ENCODE measurements around the gene MORF4L1.
"Not testable (repeated sequence)": the region's sequence is repeated elsewhere in the genome, so short reads cannot be mapped to it uniquely, and the experiment has no call there.

Gene MORF4L1

DNA sequence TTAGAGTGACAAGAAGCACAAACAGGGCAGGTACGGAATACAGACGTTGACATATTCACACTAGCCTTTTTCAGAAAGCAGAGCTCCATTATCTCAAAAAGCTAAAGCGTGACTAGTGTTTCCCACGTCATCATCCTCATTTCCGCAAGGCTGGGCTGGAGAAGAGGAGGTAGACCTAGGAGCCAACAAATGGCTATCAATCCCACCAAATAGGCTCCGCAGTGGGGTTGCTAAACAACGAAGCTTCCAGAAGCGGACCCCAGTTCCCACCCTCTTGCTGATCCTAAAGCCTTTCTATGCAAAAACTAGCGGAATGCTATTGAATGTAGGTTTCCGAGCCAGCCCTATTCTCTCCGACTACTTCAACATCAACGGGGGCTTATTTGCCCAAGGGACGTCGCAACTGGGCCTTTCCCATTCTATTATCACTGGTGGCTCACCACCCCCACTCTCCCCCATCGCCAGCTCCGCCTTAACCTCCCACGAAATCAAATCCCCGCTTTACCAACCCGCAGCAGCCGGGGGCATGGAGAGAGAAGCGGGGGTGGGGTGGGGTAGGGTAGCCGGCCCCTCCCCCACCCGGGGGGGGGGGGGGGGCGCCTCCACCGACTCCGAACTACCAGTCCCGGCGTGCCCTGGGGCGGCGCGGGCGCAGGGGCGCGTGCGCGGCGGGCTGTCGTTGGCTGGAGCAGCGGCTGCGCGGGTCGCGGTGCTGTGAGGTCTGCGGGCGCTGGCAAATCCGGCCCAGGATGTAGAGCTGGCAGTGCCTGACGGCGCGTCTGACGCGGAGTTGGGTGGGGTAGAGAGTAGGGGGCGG, at the start of gene MORF4L1:
Gene MORF4L1 (plus strand): TSS at position 736 of the 817 bp plus-strand sequence. CDS start 128 bp downstream, outside the sequence.
- TF ChIP-seq GATA1 (IDR thresholded peaks at IDR 0.05; ENCODE audit: low read depth, low read length) (no peak), POLR2A (IDR thresholded peaks at IDR 0.05; ENCODE audit: low read length) (no peak)
- peak; percentile 95 to 96 for DNase-seq

- no peak for TF ChIP-seq POLR2A (IDR thresholded peaks at IDR 0.05; ENCODE audit: low read length)
- TF ChIP-seq GATA1 (IDR thresholded peaks at IDR 0.05; ENCODE audit: low read depth, low read length), result no peak
- no peak for DNase-seq
Observed at GRCh38 chr15:78828920-78829319, 43.8 kb upstream of the MORF4L1 start.

DNA sequence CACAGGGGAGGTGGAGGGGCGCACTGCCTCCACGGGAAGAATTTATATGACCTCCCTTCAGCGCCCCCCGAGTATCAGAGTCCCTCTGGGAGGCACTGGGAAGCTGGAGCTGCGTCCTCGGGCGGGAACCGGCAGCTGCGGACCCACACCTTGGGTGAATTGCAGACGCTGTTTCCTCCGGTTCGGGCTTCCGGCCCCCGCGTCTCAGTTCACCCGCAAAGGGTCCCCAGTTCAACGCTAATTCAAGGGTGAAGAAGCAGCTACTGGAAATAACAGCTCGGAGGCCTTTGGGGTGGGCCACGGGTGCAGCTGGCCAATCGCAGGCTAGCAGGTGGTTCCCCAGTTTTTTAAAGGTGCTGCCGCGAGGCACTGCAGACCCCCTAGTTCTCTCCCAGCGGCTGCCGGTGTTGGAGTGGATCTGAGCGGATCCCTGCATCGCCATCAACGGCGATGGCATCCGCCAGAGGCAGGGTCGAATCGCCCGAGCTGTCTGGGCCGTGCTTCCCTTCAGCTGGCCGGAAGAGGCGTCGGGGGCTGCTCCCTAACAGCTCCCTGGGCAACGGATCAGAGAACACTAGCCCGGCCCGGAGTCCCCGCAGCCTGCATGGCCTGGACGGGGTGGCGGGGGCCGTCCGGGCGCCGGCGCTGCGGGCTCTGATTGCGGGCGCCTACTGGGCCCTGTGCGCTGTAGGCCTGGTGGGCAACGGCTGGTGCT, 42.0 kb upstream of the MORF4L1 start:
- TF ChIP-seq POLR2A (IDR thresholded peaks at IDR 0.05; ENCODE audit: low read length) (no peak), GATA1 (IDR thresholded peaks at IDR 0.05; ENCODE audit: low read depth, low read length) (no peak)

GRCh38 chr15:78831229-78832207, 41.2 kb upstream of the MORF4L1 start:
- DNase-seq, result no peak
- no peak for TF ChIP-seq GATA1 (IDR thresholded peaks at IDR 0.05; ENCODE audit: low read depth, low read length)
- no peak for TF ChIP-seq POLR2A (IDR thresholded peaks at IDR 0.05; ENCODE audit: low read length)

More for the DNA sequence above, 42.0 kb upstream of the MORF4L1 start:
- DNase-seq, result no peak

DNA sequence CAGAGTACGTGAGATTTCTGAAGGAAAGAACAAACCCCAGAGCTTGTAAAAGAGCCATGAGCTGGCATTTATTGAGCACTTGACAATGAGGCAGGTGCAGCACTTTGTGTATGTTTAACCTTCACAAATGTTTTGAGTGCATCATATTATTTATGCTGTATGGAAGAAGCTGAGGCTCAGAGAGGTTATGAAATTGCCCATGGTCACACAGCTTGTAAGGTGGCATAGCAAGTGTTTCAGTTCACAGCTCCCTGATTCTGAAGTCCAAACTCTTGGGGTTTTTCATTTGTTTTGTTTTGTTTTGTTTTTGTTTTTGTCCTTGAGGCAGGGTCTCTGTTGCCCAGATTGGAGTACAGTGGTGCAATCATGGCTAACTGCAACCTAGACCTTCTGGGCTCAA, 36.4 kb upstream of the MORF4L1 start:
- DNase-seq, result no peak
- TF ChIP-seq GATA1 (IDR thresholded peaks at IDR 0.05; ENCODE audit: low read depth, low read length) (no peak), POLR2A (IDR thresholded peaks at IDR 0.05; ENCODE audit: low read length) (no peak)

GRCh38 chr15:78837131-78837530, 35.6 kb upstream of the MORF4L1 start:
- TF ChIP-seq GATA1 (IDR thresholded peaks at IDR 0.05; ENCODE audit: low read depth, low read length) (no peak), POLR2A (IDR thresholded peaks at IDR 0.05; ENCODE audit: low read length) (no peak)
- DNase-seq, result no peak

- TF ChIP-seq POLR2A (IDR thresholded peaks at IDR 0.05; ENCODE audit: low read length), result no peak
- TF ChIP-seq GATA1 (IDR thresholded peaks at IDR 0.05; ENCODE audit: low read depth, low read length), result no peak
- no peak for DNase-seq
Observed at GRCh38 chr15:78837543-78837942, 35.1 kb upstream of the MORF4L1 start.

- no peak for DNase-seq
- TF ChIP-seq GATA1 (IDR thresholded peaks at IDR 0.05; ENCODE audit: low read depth, low read length), result no peak
- TF ChIP-seq POLR2A (IDR thresholded peaks at IDR 0.05; ENCODE audit: low read length), result no peak
Observed at GRCh38 chr15:78838489-78838888, 34.2 kb upstream of the MORF4L1 start.

DNA sequence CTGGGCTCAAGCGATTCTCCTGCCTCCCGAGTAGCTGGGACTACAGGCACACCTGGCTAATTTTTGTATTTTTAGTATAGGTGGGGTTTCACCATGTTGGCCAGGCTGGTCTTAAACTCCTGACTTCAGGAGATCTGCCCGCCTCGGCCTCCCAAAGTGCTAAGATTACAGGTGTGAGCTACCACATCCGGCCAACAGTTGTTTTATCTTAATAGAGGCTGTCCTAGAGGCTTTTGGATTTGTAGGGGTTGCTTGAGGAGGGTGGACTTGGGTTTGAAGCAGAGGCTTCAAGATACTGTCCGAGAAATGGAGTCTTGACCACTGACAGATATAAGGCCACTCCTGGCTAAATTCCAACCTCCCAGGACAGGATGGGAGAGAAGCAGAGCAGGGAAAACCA, 33.5 kb upstream of the MORF4L1 start:
- not testable (repeated sequence) for DNase-seq

DNA sequence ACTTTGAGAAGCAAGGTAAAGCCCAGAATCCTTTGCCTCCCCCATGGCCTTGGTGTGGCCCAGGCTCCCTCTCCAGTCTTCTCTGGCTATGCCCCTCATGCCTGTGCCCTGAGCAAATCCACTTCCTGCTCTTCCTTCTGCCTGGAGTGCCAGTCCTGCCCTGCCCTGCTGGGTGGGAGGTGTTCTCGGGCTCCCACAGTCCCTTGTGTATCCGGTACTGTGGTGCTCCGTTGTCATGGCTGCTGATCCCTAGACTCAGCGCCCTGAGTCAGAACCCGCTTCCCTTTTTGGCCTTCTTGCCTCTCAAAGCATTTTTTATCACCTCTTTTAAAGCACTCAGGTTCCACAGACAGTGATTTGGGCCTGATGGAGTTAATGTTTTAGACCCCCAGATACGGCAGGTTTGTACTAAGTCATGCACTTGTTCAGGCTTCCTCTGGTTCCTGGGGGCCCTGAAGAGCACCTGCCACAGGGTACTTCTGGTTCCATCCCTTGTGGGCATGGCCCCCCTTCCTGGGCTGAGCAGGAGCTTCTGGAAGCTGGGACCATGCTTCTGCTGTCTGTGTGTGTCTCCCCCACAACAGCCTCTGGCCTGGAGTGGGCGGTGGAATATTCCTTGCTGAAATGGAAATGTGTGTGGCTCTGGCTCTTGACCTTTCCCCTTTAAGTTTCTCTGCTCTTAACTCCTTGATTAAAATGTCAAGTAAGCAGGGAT, 31.9 kb upstream of the MORF4L1 start:
- TF ChIP-seq POLR2A (IDR thresholded peaks at IDR 0.05; ENCODE audit: low read length), result no peak
- DNase-seq, result no peak

DNA sequence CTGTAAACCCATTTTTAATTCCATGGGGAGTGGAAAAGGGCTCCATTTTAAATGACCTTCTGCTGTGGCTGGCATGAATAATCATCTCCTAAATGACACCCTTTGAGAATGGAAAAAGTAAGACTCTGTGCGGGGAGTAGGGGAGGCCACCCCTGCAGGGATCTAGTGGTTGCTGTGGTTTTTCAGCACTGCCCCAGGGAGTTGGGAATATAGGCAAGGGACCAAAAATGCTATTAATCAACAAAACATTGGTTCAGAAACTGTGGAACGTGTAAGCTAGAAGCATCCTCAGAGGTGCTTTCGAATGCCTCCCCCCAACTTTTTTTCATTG, 31.3 kb upstream of the MORF4L1 start:
- no peak for TF ChIP-seq POLR2A (IDR thresholded peaks at IDR 0.05; ENCODE audit: low read length)
- TF ChIP-seq GATA1 (IDR thresholded peaks at IDR 0.05; ENCODE audit: low read depth, low read length), result no peak
- no peak for DNase-seq

DNA sequence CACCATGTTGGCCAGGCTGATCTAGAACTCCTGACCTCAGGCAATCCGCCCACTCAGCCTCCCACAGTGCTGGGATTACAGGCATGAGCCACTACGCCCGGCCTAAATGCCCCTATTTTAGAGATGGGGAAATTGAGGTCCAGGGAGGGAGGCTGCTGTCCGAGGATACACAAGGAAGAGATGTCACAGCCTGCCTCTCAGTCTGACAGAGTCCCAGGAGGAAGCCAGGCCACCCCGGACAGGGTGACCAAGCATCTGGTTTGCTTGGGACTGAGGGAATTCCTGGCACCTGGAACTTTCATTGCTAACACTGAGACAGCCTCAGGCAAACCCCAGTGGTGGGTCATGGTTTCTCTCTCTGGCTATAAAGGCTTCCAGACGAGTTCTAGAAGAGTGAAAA, 30.8 kb upstream of the MORF4L1 start:
- no peak for DNase-seq
- no peak for TF ChIP-seq GATA1 (IDR thresholded peaks at IDR 0.05; ENCODE audit: low read depth, low read length)
- no peak for TF ChIP-seq POLR2A (IDR thresholded peaks at IDR 0.05; ENCODE audit: low read length)

DNA sequence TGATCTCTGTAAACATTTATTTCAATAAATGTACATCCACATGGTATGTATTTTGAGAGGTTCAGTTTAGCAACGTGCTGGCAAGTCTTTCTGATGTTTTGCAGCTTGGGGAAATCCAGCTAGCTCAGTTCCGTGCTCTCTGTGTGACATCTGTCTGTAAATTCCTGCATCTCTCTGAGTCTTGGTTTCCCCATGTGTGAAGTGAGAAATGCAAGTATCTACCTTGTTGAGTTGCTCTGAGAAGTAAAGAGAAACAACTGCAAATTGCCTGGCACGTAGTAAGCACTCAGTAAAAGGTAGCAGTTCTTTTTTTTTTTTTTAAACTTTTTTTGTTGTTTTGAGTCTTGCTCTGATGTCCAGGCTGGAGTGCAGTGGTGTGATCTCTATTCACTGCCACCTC, 30.2 kb upstream of the MORF4L1 start:
- no peak for TF ChIP-seq GATA1 (IDR thresholded peaks at IDR 0.05; ENCODE audit: low read depth, low read length)
- TF ChIP-seq POLR2A (IDR thresholded peaks at IDR 0.05; ENCODE audit: low read length), result no peak
- no peak for DNase-seq

DNA sequence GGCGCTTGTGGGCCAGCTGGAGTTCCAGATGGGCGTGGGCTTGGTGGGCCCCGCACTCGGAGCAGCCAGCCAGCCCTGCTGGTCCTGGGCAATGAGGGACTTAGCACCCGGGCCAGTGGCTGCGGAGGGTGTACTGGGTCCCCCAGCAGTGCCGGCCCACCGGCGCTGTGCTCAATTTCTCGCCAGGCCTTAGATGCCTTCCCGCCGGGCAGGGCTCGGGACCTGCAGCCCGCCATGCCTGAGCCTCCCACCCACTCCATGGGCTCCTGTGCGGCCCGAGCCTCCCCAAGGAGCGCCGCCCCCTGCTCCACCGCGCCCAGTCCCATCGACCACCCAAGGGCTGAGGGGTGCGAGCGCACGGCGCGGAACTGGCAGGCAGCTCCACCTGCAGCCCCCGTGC, 25.8 kb upstream of the MORF4L1 start:
- DNase-seq, result not testable (repeated sequence)

DNA sequence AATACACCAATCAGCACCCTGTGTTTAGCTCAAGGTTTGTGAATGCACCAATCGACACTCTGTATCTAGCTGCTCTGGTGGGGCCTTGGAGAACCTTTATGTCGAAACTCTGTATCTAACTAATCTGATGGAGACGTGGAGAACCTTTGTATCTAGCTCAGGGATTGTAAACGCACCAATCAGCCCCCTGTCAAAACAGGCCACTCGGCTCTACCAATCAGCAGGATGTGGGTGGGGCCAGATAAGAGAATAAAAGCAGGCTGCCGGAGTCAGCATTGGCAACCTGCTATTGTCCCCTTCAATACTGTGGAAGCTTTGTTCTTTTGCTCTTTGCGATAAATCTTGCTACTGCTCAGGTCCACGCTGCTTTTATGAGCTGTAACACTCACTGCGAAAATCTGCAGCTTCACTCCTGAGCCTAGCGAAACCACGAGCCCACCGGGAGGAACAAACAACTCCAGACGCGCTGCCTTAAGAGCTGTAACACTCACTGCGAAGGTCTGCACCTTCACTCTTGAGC, 25.2 kb upstream of the MORF4L1 start:
- not testable (repeated sequence) for DNase-seq
